Spinal cord (tissue), 10 donors: ENCODE measurements around the gene PMVK. TPM values are rescaled to one million over a fixed set of nuclear protein-coding genes. Genes with fewer than 3 reads are reported as not detected.

Experiments
- DNase-seq, 6 donors: peaks; one replicate each; pipeline versions ENCODE4 v3.0.0 to v3.0.0-alpha.2; 2013 to 2015; ENCODE audit warnings: low spot score in 6 of 6, low read depth in 4 of 6
- H3K27ac ChIP-seq: one replicate; pipeline ENCODE4 v1.5.1; 2013; ENCODE audit warnings: low read depth, low read length, control low read depth
- H3K27me3 ChIP-seq: one replicate; pipeline ENCODE4 v1.6.1; 2013; ENCODE audit warnings: low read length; ENCODE audit not compliant: control insufficient read depth, insufficient read depth
- H3K36me3 ChIP-seq: one replicate; pipeline ENCODE4 v1.6.1; 2013; ENCODE audit warnings: low read length; ENCODE audit not compliant: control insufficient read depth, insufficient read depth
- H3K4me1 ChIP-seq: one replicate; pipeline ENCODE4 v1.6.1; 2013; ENCODE audit warnings: low read length; ENCODE audit not compliant: control insufficient read depth, insufficient read depth
- H3K4me3 ChIP-seq: one replicate; pipeline ENCODE4 v1.5.1; 2013; ENCODE audit warnings: low read depth, low read length, control low read depth
- H3K9me3 ChIP-seq: one replicate; pipeline ENCODE4 v1.6.1; 2013; ENCODE audit warnings: low read length; ENCODE audit not compliant: control insufficient read depth, insufficient read depth
- WGBS: methylation state at CpG from one replicate; pipeline ENCODE4 v1.1.5; 2013; ENCODE audit warnings: missing lambda C conversion rate; ENCODE audit not compliant: insufficient coverage; 5-methylcytosine and 5-hydroxymethylcytosine counted together
- polyA plus RNA-seq, 2 donors: library from polyadenylated mRNA; unstranded; fragments of 120-200 nt; gene quantifications; one replicate each; pipeline ENCODE4 v1.2.1, GENCODE V29; 2013; ENCODE audit not compliant: insufficient read length in 2 of 2
- total RNA-seq, 2 donors: library from RNA; depleted of rRNA in 1 of 2; stranded (reverse); fragments of 120-200 nt in 1 of 2; fragments of >200 nt in 1 of 2; gene quantifications; one replicate each; pipeline versions ENCODE4 v1.2.3 to v1.2.4, GENCODE V29; 2013 to 2014
- donor health status: healthy.

The PMVK gene
- total and polyA plus RNA-seq, 4 donors = 10.6 to 45.3 (median 29.3) TPM

DNA sequence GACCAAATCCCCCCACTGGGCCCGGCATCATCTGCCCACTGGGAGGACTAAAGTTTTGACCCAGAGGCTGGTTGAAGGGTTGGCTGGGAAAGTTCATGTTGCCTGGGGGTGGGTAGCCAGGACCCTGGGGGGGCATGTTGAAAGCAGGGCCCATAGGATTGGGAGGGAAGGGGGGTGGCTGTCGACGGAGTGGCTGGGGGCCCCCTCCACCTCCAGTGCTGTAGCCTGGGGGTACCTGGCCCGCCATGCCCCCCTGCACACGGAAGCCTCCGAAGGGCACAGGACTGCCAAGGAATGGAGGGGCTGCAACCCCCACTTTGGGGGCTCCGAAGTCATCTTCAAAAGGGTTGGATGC lies 22.9 kb upstream of the PMVK start:
- DNase-seq = no peak
- Histone ChIP-seq H3K27me3 (no peaks in the 10 kb centered on the region), H3K27ac (no peak overlapping the region), H3K9me3 (no peaks in the 10 kb centered on the region), H3K4me3 (no peak overlapping the region), H3K36me3 (peaks cover 31% of the 10 kb centered on the region), H3K4me1 (peaks cover 56% of the 10 kb centered on the region)
- WGBS = 99% methylated on average over 7 of the region's 7 CpGs

DNA sequence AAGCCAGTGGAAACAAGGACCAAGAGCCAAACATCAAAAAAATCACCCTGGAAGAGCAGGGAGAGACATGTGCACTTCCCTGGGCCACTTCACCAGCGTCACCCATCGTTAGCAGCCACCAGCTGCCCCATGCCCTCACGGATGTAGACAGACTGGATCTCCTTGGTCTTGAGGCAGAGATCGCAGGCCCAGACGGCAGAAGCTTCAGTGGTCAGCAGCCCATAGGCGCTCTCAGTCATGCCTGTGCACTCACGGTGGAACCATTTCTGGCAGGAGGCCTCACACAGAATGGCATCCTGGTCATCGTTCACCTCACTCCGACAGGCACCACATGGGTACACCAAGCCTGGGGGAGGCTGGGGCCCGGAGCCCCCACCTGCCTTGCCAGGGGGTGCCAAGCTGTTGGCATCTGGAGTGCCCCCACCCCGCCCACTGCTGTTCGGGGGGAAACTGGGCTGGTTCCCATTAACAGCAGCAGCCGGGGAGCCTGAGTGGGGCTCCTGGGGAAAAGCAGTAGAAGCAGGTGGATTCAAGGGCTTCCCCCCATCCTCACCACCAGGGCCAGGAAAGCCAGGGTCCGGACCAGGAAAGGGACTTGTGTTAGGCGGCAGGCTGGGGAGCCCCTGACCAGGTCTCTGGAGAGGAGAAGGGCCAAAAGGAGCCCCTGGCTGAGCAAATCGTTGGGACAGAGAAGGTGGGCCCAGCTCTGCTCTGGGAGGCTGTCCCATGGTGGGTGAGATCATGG lies 22.3 kb upstream of the PMVK start:
- no peaks in the 10 kb centered on the region for H3K27me3 ChIP-seq
- no peak overlapping the region for H3K4me3 ChIP-seq
- H3K36me3 ChIP-seq = peaks cover 28% of the 10 kb centered on the region
- H3K4me1 ChIP-seq = peaks cover 62% of the 10 kb centered on the region
- no peaks in the 10 kb centered on the region for H3K9me3 ChIP-seq
- WGBS = 94% methylated on average over 13 of the region's 16 CpGs
- no peak overlapping the region for H3K27ac ChIP-seq
- DNase-seq = no peak

DNA sequence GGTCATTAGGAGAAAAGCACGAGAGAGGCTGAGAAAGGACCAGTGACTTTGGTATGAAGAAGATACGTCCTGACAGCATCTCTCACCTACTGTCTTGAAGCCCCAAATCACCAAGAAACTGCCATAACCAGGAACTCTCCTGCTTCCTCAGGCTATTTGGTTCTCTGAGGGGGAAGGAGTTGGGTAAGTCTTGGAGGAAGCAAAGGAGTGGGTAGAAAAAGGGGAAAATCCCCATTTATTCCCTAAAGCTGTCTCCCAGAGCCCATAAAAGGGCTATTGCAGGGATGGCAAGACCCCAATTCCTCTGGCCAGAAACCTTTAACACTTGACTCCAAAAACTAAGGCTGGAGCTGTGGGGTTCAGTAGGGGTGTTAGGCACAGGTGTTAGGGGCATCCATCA lies 21.5 kb upstream of the PMVK start:
- Histone ChIP-seq H3K27ac (peak overlapping the region; percentile 81), H3K4me3 (no peak overlapping the region), H3K36me3 (peaks cover 23% of the 10 kb centered on the region), H3K4me1 (peaks cover 67% of the 10 kb centered on the region), H3K9me3 (no peaks in the 10 kb centered on the region), H3K27me3 (no peaks in the 10 kb centered on the region)
- no peak for DNase-seq
- WGBS = no CpG with 5 or more reads among the region's 2 CpGs

DNA sequence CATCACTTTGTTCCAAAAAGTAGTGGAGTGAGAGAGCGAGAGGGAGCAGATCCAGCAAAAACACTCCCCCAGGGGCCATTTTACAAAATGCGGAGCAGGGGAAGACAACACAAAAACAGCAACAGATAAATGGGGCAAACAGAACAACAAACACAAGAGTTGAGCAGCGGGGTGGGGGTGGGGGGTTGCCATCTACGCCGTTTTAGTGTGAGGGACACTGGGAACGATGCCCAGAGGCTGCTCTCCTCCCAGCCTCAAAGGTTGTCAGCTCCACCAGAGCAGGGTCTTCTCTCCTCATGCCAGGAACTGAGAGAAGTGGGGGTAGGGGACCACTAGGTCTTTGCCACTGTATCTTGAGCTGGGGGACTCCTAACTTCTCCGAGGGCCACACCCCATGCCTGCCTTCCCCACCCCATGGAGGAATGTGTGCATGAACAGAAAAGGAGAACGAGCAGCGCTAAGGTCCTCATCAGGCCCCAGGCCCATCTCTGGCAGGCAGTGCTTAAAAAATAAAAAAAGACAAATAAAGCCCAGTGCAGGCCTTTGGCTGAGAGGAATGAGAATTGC lies 20.7 kb upstream of the PMVK start:
- Histone ChIP-seq H3K9me3 (no peaks in the 10 kb centered on the region), H3K27me3 (no peaks in the 10 kb centered on the region), H3K27ac (peak overlapping the region; percentile 81), H3K36me3 (peaks cover 25% of the 10 kb centered on the region), H3K4me3 (peak overlapping the region; percentile 42), H3K4me1 (peaks cover 67% of the 10 kb centered on the region)
- DNase-seq = peak in 2 of 6 donors; percentile 60 to 62
- no CpG with 5 or more reads among the region's 9 CpGs for WGBS

DNA sequence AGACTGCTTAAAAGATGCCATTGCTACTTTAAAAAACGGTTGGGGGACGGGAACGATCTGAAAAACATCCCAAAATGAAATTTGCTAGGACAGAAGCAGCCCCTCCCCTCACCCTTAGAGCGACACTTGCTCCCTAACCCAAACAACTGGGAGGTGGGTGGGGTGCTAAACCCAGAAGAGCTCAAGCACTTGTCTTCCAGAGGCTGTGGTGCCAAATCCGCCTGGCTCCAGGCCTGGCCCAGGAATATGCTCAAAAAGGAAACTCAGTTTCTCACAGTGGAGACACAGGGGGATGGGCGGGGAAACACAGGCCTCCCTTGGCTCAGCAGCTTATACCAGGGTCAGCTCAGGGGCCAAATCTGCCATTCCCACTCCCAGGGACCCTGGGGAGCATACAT lies 20.0 kb upstream of the PMVK start:
- H3K27me3 ChIP-seq = no peaks in the 10 kb centered on the region
- peaks cover 71% of the 10 kb centered on the region for H3K4me1 ChIP-seq
- H3K27ac ChIP-seq = peak overlapping the region; percentile 81
- WGBS = 14% methylated on average over 2 of the region's 6 CpGs
- H3K9me3 ChIP-seq = no peaks in the 10 kb centered on the region
- H3K4me3 ChIP-seq = peak overlapping the region; percentile 42
- peak in 2 of 6 donors; percentile 66 to 83 for DNase-seq
- peaks cover 31% of the 10 kb centered on the region for H3K36me3 ChIP-seq

DNA sequence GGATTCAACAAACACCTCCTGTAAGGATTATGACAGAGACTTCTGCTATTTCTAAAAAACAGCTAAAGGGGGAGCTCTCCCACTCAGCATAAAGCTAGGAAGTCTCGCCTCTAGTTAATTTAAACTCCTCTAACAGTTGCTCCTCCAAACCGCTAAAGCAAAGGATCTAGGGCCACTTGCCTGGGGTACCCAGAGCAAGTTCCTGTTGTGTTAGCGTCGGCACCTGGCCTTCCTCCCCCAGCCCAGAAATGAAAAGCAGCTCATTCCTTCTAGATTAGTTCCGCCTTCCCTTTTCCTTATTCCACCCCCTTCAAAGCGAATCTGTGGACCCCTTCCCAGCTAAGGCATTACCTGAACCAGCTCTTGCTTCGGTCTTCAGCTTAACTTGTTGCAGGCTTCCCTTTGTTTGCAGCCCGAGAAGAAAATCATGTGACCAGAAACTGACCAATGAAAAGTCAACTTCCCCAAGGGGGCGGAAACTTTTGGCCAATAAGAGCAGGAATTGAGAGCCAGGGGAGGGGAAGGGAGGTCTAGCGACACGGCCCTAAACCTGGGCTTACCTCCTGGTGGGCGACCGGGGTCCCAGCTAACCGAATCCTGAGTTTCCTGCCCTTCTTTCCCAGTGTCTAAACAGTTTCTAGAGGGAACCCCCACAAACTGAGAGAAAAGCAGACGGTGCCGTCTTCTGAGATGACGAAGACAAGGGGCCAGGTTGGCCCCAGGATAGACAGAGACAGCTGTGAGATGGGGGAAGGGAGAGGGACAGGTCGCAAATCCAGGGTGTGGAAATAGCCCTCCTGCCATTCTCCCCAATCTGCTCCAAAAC lies 19.4 kb upstream of the PMVK start, which contains the start of gene PBXIP1:
TSS of gene PBXIP1 (minus strand) at position 382 of the 826 bp plus-strand sequence. CDS start 2,378 bp downstream, outside the sequence.
- peaks cover 37% of the 10 kb centered on the region for H3K36me3 ChIP-seq
- no peaks in the 10 kb centered on the region for H3K9me3 ChIP-seq
- 0% methylated on average over 14 of the region's 18 CpGs for WGBS
- H3K4me3 ChIP-seq = peak within 1 kb of the TSS; percentile 42
- peak within 1 kb of the TSS; percentile 81 for H3K27ac ChIP-seq
- DNase-seq = peak in 5 of 6 donors; percentile 83 to 98 (median 91)
- peaks cover 71% of the 10 kb centered on the region for H3K4me1 ChIP-seq
- H3K27me3 ChIP-seq = no peaks in the 10 kb centered on the region

DNA sequence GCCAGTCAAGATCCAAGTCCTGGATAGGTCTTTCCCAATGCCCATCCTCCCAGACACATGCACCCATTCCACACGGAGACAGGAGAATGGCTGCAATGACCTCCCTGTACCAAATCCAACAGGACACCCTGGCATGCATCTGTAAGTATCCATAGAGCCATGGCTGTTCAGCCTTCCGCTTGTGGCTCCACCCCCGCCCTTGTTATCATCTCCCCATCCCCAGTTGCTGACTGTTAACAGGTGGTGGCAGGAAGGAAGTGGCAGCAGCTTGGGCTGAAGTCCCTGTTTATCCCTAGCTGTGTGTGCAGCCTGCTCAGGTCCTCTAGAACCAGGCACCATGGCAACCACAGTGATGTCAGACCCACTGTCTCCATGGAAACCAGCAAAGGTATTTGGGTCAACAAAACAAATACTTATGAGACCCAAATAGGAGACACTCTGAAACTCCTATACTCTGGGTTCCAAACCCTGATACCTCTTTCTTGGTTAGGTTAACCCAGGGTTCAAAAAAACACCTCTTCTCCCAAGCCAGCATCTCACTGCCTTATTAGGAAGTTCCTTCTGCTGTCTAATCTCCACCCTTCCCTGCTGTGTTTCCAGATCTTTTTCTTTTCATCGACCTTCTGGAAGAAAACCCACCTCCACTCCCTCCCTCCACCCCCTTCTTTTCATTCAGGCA lies 18.7 kb upstream of the PMVK start:
- Histone ChIP-seq H3K9me3 (no peaks in the 10 kb centered on the region), H3K4me3 (peak overlapping the region; percentile 42), H3K4me1 (peaks cover 68% of the 10 kb centered on the region), H3K27ac (peak overlapping the region; percentile 81), H3K36me3 (peaks cover 45% of the 10 kb centered on the region), H3K27me3 (no peaks in the 10 kb centered on the region)
- DNase-seq = peak in 2 of 6 donors; percentile 85 to 87
- WGBS = 4% methylated on average over 2 of the region's 4 CpGs

DNA sequence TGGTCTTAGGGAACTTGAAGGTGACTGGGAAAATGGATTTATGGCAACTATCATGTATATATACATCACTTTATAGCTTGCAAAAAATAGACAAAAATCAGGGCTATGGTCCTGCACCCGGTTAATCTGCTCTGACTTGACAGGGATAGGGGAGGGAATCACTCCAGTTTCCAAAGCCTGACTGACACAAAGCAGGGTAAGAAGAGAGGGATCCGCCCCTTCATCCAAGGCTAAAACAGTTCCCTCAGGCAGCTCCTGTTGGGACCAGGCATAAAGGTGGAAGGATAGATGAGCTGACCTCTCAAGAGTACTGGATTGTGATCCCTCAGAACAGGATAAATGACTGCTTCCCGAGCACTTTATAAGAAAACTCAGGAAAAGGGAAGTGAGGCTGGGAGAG lies 18.0 kb upstream of the PMVK start:
- H3K9me3 ChIP-seq = no peaks in the 10 kb centered on the region
- H3K4me1 ChIP-seq = peaks cover 68% of the 10 kb centered on the region
- H3K36me3 ChIP-seq = peaks cover 41% of the 10 kb centered on the region
- peak overlapping the region; percentile 76 for H3K27ac ChIP-seq
- no peak overlapping the region for H3K4me3 ChIP-seq
- WGBS = no CpG with 5 or more reads among the region's 3 CpGs
- DNase-seq = no peak
- no peaks in the 10 kb centered on the region for H3K27me3 ChIP-seq

DNA sequence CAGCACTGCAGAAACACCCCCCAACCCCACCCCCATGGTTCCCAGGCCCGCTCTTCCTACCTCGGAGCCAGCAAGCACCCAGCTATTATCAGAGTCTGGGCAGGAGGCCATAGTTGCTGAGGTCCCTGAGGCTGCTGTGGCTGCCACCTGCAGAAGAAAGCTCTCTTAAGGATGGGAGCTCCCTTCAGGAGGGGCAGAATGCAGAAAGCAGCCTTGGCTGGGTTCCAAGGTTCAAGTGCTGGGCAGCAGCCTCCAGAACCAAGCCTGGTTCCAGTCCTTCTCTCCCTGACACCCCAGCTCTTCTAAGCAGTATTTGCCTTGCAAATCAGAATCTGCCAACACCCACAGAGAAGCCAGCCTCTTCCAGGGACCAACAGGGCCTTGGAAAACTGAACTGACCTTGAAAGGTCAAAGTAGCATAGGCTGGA lies 17.1 kb upstream of the PMVK start:
- Histone ChIP-seq H3K4me1 (peaks cover 59% of the 10 kb centered on the region), H3K9me3 (no peaks in the 10 kb centered on the region), H3K4me3 (no peak overlapping the region)

More for the DNA sequence above, 17.1 kb upstream of the PMVK start:
- no peak for DNase-seq
- no peak overlapping the region for H3K27ac ChIP-seq
- H3K36me3 ChIP-seq = peaks cover 32% of the 10 kb centered on the region
- no peaks in the 10 kb centered on the region for H3K27me3 ChIP-seq
- WGBS = 71% methylated on average over 2 of the region's 2 CpGs
